Activated CD8-positive, alpha-beta memory T cell treated with anti-CD3 and anti-CD28 coated beads for 4 hours (primary cell): Measurements from ENCODE around the gene TEX10.
"Not testable (repeated sequence)": the region's sequence is repeated elsewhere in the genome, so short reads cannot be mapped to it uniquely, and the experiment has no call there.

Experiments used
- DNase-seq, 2 donors: peaks; one replicate each; pipeline ENCODE4 v3.0.0-alpha.2; 2020; ENCODE audit warnings: low read depth in 2 of 2

TEX10 gene

GRCh38 chr9:100352727-100353505 lies at the start of gene TEX10:
TSS of gene TEX10 (minus strand) at chr9:100352942. CDS start at chr9:100349363, 3,579 bp downstream.
- DNase-seq, result peak; percentile 78 to 81

DNA sequence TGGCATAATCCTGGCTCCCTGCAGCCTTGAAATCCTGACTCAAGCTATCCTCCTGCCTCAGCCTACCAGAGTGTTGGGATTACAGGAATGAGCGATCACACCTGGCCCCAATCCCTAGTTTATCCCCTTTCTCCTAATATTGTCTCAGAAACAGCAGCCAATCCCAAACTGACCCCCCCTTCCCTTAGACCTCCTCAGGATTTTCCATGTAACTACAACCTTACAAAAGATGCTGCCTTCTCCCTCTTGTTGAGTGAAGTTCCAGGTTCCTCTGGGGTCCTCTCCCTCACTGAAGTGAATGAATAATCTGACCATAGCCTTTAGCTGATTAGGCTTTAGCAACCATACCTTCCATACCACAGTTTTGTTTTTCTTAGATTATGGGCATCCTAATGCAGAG lies 48.3 kb upstream of the TEX10 start:
- DNase-seq, result no peak

DNA sequence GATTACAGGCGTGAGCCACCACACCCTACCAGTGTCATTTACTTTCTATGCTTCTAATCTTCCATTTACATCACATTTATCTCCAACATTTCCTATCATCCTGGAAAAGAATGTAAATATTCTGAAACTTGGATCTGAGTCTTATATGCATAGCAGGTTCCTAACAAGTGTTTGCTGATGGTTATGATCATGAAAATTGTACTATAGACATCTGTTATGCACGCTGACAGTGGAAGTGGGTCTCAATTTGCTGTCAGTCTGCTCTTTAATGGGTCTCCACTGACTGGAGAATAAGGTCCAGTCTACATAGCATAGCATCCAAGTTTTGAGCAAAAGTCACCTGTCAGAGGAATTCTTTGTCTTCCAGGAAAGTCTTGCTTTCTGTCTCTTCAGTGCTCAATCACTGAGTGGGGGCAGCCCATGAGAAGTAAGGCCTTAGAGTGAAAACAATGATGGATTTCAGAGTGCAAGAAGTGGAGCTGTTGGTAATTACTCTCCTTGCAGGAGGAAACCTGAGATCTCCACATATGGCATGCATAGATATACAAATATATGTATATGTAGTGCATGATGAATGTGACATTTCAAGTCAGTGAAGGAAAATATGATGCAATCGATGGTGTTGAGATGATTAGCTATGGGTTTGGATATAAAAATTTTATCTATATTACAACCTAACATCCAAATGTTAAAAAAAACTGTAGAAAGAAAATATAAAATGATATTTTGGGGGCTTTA lies 45.0 kb upstream of the TEX10 start:
- no peak for DNase-seq

GRCh38 chr9:100396769-100397168 lies 44.0 kb upstream of the TEX10 start:
- no peak for DNase-seq

DNA sequence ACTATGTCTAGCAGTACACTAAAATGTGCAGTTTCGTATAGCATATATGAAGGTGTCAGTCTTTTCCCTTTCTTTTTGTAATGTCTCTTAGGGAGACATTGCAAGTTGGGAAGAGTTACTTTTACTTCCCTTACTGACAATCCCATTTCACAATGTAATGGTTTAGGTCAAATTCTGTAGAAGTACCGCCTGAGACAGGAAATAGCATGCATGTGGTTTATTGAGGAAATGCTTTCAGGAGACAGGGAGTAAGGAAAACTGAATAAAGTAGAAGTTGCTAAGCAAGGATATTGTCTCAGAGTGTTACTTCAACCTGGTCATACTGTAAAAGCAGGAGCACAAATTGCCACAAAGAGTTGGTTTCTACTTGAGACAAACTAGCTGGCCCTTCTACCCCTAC lies 42.1 kb upstream of the TEX10 start:
- DNase-seq, result no peak

DNA sequence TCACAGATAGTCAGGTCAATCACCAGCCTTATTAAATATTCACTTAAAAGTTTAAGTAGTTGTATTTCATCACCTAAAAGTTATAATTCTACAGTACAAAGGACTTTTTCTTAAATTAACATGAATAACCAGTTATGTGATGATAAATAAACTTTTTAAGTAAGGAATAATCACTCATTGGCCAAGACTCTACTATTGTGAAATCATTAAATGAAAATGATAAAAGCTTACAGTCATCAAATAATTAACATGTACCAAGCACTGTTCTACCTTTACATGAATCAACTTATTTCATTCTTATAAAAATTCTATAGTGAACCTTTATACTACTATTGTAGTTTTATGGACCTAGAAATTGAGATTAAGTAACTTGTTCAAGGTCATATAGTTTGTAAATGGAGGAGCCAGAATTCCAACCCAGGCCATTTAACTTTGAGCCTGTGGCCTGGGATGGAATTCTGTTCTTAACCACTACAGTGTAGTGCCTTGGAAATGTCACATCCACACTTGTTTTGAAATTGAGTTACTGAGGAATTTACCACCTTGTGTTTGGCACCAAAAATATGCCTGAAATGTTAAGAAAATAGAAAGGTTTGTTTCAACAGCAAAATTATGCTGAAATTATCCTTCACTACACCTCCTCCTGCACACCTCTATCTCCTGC lies 41.4 kb upstream of the TEX10 start:
- no peak for DNase-seq

DNA sequence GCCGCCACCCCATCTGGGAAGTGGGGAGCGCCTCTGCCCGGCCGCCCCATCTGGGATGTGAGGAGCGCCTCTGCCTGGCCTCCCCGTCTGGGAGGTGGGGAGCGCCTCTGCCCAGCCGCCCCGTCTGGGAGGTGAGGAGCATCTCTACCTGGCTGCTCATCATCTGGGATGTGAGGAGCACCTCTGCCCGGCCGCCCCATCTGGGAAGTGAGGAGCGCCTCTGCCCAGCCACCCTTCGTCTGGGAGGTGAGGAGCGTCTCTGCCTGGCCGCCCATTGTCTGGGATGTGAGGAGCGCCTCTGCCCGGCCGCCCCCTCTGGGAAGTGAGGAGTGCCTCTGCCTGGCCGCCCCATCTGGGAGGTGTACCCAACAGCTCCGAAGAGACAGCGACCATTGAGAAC lies 40.2 kb upstream of the TEX10 start:
- not testable (repeated sequence) for DNase-seq

DNA sequence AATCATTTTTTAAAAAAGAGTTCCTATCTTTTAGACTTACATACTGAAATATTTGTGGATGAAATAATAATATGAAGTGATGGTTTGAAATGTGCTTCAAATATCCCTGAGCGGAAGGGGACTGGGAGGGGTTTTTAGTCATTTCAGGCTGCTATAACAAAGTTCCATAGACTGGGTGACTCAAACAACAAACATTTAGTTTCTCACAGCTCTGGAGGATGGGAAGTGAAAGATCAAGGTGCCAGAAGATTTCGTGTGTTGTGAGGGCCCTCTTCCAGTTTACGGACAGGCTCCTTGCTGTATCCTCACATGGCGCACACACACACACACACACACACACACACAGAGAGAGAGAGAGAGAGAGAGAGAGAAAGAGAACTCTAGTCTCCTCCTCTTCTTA lies 27.1 kb upstream of the TEX10 start:
- no peak for DNase-seq

- no peak for DNase-seq
Measured at GRCh38 chr9:100377015-100377414, 24.3 kb upstream of the TEX10 start.

GRCh38 chr9:100375658-100376057 lies 22.9 kb upstream of the TEX10 start:
- no peak for DNase-seq

GRCh38 chr9:100372648-100373047 lies 19.9 kb upstream of the TEX10 start:
- no peak for DNase-seq

DNA sequence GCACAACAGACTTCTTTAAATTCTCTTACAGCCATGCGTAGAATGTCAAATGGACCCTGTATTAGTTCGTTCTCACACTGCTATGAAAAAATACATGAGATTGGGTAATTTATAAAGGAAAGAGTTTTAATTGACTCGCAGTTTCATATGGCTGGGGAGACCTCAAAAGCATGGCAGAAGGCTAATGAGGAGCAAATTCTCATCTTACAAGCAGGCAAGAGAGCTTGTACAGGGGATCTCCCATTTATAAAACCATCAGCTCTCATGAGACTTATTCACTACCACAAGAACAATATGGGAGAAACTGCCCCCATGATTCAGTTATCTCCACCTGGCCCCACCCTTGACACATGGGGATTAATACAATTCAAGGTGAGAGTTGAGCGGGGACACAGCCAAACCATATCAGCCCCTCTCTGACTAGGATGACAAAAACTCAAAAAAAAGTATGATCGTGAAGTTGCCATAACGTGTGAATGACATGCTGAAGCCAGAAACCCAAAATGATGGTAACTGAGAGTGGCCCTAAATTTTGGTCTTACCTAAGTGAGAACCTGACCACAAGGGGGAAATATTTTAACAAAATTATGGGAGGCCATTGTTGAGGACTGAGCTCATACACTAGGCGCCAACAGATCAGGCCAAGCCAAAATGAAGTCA lies 17.5 kb upstream of the TEX10 start:
- no peak for DNase-seq

DNA sequence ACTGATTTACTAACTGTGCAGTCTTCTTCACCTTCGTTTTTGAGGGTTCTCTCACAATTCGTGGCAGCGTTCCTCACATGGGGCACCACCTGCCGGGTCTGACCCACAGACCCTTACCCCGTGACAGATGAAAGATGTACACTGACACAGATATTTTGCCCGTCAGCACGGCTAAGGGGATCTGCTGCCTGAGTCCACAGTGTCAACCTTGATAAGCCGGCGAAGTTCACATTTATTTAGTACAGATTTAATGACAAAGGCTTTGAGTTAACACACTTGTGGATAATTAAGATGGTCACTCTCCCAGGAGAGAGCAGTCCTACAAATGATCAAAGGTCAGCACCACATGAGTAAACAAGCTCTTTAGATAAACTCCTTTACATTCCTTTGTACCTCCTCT lies 15.9 kb upstream of the TEX10 start:
- DNase-seq, result no peak

- no peak for DNase-seq
Measured at GRCh38 chr9:100366121-100366520, 13.4 kb upstream of the TEX10 start.

DNA sequence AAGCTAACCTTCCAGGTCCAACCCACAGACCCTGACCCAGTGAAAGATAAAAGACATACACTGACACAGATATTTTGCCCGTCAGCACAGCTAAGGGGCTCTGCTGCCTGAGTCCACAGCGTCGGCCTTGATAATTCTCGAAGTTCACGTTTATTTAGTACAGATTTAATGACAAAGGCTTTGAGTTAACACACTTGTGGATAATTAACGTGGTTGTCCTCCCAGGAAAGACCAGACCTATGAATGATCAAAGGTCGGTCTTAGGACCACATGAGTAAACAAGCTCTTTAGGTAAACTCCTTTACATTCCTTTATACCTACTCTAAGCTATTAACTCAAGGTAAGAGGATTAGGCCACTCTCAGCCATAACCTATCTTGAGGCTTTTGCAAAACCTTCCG lies 11.3 kb upstream of the TEX10 start:
- DNase-seq, result no peak

GRCh38 chr9:100359057-100359456 lies 6.3 kb upstream of the TEX10 start:
- no peak for DNase-seq

DNA sequence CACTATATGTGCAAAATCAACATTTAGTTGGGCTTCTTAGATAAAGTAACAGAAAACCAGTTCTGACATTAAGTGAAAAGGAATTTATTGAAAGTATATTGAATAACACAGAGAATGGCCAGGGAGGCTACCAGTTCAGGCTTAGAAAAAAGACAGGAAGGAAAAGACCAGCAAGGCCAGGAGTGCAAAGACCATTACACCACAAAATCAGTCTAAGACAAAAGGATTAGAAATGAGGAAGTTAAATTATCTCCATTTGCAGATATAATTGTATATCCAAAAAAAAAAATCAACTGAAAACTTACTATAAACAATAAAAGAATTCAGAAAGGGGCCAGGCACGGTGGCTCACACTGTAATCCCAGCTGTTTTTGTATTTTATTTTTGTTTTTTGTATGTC lies 4.8 kb upstream of the TEX10 start:
- no peak for DNase-seq

DNA sequence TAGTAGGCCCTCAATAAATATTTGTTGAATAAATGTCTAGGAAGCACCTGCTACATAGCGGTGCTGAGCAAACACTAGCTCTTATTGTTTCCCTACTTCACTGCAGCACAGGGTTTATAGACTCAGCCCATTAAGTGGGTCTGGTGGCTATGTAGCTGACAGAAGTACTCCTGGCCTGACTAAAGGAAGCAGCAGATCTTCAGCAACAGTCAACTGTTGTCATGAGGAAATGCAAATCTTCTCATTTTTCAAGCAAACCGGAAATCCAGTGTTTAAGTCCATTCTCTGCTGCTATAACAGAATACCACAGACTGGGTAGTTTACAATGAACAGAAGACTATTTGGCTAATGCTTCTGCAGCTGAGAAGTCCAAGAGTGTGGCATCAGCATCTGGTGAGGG lies 2.8 kb upstream of the TEX10 start:
- DNase-seq, result no peak

- DNase-seq, result no peak
Measured at GRCh38 chr9:100354121-100354800, 1.5 kb upstream of the TEX10 start.

DNA sequence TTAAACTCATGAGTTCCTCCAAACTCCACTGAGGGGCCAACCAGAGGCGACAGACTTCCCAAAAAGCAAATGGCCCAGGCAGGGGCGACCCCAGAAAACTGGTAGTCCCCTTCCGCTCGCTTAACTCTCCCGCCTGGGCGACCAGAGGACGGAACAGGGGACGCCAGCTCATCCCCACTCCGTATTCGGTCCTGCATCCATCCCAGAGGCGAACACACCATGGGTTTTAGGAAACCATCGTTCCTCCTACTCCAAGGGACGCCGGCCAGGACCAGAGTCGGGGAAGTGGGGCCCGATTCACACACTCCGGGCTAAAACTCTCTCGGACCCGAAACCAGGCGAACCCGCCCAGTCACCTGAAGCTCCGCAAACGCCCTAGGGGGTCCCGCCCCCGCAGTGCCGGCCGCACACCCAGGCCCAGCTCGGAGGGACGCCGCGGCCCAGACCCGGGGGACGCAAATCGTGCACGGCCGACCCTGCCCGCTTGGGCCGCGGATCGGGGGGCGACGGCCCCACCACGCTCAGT lies 478 bp downstream of the TEX10 start:
- DNase-seq, result peak in 1 of 2 donors; percentile 2

GRCh38 chr9:100351508-100351907 lies 1.2 kb downstream of the TEX10 start:
- no peak for DNase-seq
